Stimulated activated CD4-positive, alpha-beta T cell treated with anti-CD3 and anti-CD28 coated beads, Interleukin-4, amount 100 ng/mL, for 1 hour (primary cell): ENCODE data around the gene LPXN.

ENCODE experiments used
- DNase-seq: peaks from one replicate; pipeline ENCODE4 v3.0.0-alpha.2; 2020

LPXN gene

DNA sequence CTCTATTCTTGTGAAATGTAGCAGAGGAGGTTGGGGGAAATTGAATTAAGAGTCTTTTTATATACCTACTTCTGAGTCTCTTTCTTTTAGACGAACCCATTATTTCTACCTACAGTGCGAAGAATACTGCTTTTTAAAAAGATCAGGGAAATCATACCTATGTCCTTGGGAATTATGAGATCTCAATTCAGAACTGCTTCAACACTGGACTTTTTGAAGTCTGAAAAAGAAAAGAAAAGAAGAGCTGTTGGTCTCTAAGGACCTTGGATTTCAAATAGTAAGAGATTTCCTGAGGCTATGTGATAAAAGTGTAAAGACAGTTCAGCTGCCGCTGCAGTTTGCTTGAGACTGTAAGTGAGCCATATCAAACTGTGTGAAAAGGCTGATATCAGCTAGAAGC lies 64.0 kb downstream of the LPXN start:
- DNase-seq = no peak

DNA sequence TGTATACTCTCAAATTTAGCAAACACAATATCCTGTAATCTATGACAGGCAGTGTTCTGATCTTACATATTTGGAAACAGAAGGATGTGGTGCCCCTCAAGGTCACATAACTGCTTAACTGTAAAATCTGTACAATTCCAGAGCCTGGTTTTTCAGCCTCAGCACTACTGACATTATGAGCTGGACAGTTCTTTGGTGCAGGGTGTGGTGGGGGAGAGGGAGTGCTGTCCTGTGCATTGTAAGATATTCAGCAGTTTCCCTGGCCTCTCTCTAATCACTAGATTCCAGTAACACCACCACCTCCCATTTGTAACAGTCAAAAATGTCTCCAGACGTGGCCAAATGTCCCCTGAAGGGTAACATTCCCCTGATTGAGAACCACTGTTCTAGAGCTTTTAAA lies 65.9 kb downstream of the LPXN start:
- no peak for DNase-seq

GRCh38 chr11:58508814-58509213 lies 66.8 kb downstream of the LPXN start:
- no peak for DNase-seq

DNA sequence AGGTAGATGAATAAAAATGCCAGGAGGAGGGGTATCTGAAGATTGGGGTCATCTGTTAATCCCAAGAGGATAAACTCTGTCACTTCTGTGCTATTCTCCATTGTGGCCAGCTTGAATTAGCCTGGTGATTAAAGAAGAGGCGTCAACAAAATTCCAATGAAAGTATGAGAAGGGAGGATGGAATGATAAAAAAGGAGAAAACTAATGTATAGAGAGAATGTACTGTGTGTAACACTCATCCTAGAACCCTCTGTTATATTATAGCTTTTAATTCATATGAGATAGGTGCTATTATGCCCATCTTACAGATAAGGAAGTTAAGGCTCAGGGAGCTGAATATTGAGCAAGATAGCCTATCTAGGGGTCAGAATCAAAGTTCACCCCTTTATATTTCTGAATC lies 67.7 kb downstream of the LPXN start, which contains the start of gene OR5B21:
OR5B21 (minus strand) TSS at position 101 of the 400 bp plus-strand sequence; CDS start at position 101, 0 bp downstream.
- no peak for DNase-seq

DNA sequence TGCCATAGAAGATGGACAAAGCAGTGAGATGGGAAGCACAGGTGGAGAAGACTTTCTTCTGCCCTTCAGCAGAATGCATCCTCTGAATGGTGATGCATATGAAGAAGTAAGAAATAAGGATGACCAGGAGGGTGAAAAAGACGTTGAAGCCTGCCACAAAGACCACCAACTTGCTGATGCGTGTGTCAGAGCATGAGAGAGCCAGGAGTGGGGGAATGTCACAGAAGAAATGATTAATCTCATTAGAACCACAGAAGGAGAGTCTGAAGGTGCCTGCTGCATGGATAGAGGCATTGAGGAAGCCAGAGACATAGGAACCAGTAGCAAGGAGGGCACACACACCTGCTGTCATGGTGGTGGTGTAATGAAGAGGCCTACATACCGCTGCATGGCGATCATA lies 68.3 kb downstream of the LPXN start:
- DNase-seq = no peak

- DNase-seq = no peak
Measured at GRCh38 chr11:58506935-58507334, 68.7 kb downstream of the LPXN start.

DNA sequence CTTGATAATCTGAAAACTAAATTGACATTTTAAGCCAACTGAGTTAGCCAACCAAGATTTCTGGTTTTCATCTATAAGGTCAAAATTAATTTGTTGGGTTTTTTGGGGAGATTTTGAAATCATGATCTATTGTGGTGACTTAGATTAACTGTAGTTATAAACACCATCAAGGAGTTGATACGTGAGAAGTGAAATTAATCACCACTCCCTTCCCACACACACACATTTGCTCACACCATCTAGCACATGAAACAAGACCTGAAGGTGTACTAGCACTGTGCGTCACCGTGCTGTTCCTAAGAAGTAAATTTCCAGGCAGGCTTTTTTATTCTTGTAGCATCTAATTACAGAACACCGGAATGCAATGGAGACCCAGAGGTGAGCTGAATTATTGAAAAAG lies 69.8 kb downstream of the LPXN start:
- DNase-seq = no peak

DNA sequence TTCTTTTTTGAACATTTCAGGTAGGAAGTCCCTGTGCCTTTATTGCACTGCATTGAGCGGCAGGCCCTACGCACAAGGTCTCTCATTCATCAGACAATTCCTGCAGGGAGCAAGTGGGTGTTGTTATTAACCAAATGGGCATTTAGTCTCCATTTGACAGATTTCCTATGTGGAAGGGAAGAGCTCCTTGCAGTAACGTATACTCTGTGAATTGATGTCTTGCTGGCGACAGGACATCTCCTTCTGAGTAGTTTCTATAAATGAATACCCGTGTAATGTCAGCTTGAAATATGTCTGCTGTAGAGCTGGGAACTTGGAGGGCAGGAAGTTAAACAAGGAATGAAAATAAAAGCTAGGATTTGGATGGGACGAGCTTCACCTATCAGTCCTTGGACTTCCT lies 71.4 kb downstream of the LPXN start:
- no peak for DNase-seq

DNA sequence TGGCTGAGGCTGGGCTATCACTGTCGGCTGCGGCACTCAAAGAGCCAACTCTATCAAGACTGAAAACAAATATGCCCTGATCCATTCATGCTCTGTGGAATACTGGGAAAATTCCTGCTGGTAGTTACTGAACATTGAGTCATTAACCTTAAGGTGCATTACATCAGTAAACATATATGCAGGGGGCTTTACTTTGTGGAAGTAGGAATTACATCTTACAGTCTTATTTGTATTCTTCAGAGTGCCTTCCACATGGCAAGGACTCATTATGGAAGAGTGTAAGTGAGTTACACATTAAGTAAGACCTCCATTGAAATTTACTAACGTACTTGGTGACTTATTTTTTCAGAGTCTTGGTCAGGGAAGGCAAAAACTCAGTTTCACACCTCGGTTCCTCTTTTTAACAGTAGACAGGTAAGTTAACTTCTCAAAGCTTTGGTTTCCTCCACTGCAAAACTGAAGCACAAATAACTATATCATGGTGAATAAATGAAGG lies 72.2 kb downstream of the LPXN start:
- no peak for DNase-seq

- DNase-seq = no peak
Measured at GRCh38 chr11:58502004-58502403, 73.7 kb downstream of the LPXN start.

- no peak for DNase-seq
Measured at GRCh38 chr11:58498464-58498863, 77.2 kb downstream of the LPXN start.

GRCh38 chr11:58497951-58498350 lies 77.7 kb downstream of the LPXN start:
- no peak for DNase-seq

DNA sequence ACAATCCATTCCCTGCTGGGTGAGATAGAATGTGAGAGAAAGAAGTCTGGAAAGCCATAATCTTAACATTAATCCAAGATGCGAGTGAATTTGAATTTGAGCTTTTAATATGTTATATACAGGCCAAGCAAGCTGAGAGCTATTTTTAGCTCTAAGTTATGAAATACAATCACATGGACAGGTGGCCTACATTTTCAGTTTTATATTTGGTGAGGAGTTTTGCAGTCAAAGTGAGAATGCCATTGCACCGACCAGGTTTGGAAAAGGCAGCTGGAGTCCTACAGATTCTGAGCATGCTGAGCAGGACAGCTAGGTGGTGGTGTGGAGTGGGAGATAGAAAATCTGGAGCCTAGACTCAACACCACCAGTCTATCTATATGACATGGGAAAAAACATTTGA lies 79.8 kb downstream of the LPXN start:
- no peak for DNase-seq

- no peak for DNase-seq
Measured at GRCh38 chr11:58494101-58494500, 81.6 kb downstream of the LPXN start.

DNA sequence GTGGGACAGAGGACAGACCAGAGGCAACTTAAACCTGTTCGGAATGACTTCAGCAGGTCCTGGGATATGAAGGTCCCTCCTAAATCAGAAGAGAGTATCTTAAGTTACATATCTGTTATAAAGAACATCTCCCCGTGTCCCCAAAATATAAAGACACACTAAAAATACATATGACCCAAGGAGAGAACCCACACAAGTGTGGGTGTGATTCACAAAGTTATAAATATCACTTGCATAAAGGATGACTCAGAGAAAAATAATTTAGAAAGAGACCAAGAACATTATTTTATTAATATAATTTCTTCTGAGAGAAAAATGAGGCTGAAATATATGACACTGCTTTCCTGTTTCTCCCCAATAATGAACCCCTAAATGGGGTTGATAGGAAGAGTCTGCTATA lies 82.0 kb downstream of the LPXN start:
- no peak for DNase-seq

GRCh38 chr11:58490827-58491226 lies 84.8 kb downstream of the LPXN start:
- no peak for DNase-seq

- no peak for DNase-seq
Measured at GRCh38 chr11:58487170-58487569, 88.5 kb downstream of the LPXN start.

GRCh38 chr11:58485961-58486360 lies 89.7 kb downstream of the LPXN start:
- no peak for DNase-seq
